HEK293 (cell line): ENCODE data around the gene RPS6KA5.

Source experiments
- GFI1B ChIP-seq: fragments of 450-650 bp; formaldehyde crosslinking; IDR thresholded peaks from 2 replicates; pipeline ENCODE4 v1.5.1; 2016; ENCODE audit warnings: missing biosample characterization, missing genetic modification characterization
- GLI2 ChIP-seq: fragments of 450-650 bp; formaldehyde crosslinking; IDR thresholded peaks from 2 replicates; pipeline ENCODE4; 2017; ENCODE audit warnings: missing biosample characterization, missing genetic modification characterization, low read depth, borderline replicate concordance
- GLI4 ChIP-seq: fragments of 450-650 bp; formaldehyde crosslinking; IDR thresholded peaks from 2 replicates; pipeline ENCODE4 v1.5.1; 2016; ENCODE audit warnings: missing biosample characterization, missing genetic modification characterization
- HIC1 ChIP-seq: fragments of 450-650 bp; formaldehyde crosslinking; IDR thresholded peaks from 2 replicates; pipeline ENCODE4 v1.5.1; 2016; ENCODE audit warnings: missing biosample characterization, missing genetic modification characterization
- HOXD13 ChIP-seq: sonication (generic); formaldehyde crosslinking; IDR thresholded peaks from 2 replicates; pipeline ENCODE4 v1.8.0; 2022; ENCODE audit warnings: missing genetic modification reagents, borderline replicate concordance
- KLF17 ChIP-seq: fragments of 450-650 bp; formaldehyde crosslinking; IDR thresholded peaks from 2 replicates; pipeline ENCODE4 v1.5.1; 2016; ENCODE audit warnings: missing biosample characterization, missing genetic modification characterization
- PATZ1 ChIP-seq: fragments of 450-650 bp; formaldehyde crosslinking; IDR thresholded peaks from 2 replicates; pipeline ENCODE4 v1.5.1; 2016; ENCODE audit warnings: missing biosample characterization, missing genetic modification characterization
- TRIM28 ChIP-seq: IDR thresholded peaks from 2 replicates; pipeline ENCODE4 v1.6.1; 2011; ENCODE audit warnings: low read length, control low read depth, borderline replicate concordance
- WT1 ChIP-seq: fragments of 450-650 bp; formaldehyde crosslinking; IDR thresholded peaks from 2 replicates; pipeline ENCODE4 v1.5.1; 2016; ENCODE audit warnings: missing biosample characterization, missing genetic modification characterization
- ZBTB20 ChIP-seq: fragments of 450-650 bp; formaldehyde crosslinking; IDR thresholded peaks from 2 replicates; pipeline ENCODE4 v1.5.1; 2016; ENCODE audit warnings: missing biosample characterization, missing genetic modification characterization
- ZBTB7A ChIP-seq: fragments of 450-650 bp; formaldehyde crosslinking; IDR thresholded peaks from 2 replicates; pipeline ENCODE4 v1.5.1; 2016; ENCODE audit warnings: low read depth, missing biosample characterization, missing genetic modification characterization
- ZFP37 ChIP-seq: fragments of 450-650 bp; formaldehyde crosslinking; IDR thresholded peaks from 2 replicates; pipeline ENCODE4 v1.5.1; 2016; ENCODE audit warnings: missing biosample characterization, missing genetic modification characterization
- ZIC2 ChIP-seq: fragments of 450-650 bp; formaldehyde crosslinking; IDR thresholded peaks from 2 replicates; pipeline ENCODE4 v1.5.1; 2016; ENCODE audit warnings: missing biosample characterization, missing genetic modification characterization
- ZNF132 ChIP-seq: fragments of 450-650 bp; formaldehyde crosslinking; IDR thresholded peaks from 2 replicates; pipeline ENCODE4 v1.5.1; 2017; ENCODE audit warnings: missing biosample characterization, missing genetic modification characterization, borderline replicate concordance
- ZNF223 ChIP-seq: fragments of 450-650 bp; formaldehyde crosslinking; IDR thresholded peaks from 2 replicates; pipeline ENCODE4 v1.5.1; 2016; ENCODE audit warnings: missing biosample characterization, missing genetic modification characterization
- ZNF248 ChIP-seq: fragments of 450-650 bp; formaldehyde crosslinking; IDR thresholded peaks from 2 replicates; pipeline ENCODE4 v1.5.1; 2017; ENCODE audit warnings: missing biosample characterization, missing genetic modification characterization
- ZNF26 ChIP-seq: fragments of 450-650 bp; formaldehyde crosslinking; IDR thresholded peaks from 2 replicates; pipeline ENCODE4 v1.5.1; 2016; ENCODE audit warnings: missing biosample characterization, missing genetic modification characterization
- ZNF311 ChIP-seq: fragments of 450-650 bp; formaldehyde crosslinking; IDR thresholded peaks from 2 replicates; pipeline ENCODE4 v1.5.1; 2017; ENCODE audit warnings: missing biosample characterization, missing genetic modification characterization, borderline replicate concordance
- ZNF362 ChIP-seq: fragments of 450-650 bp; formaldehyde crosslinking; IDR thresholded peaks from 2 replicates; pipeline ENCODE4 v1.5.1; 2016; ENCODE audit warnings: missing biosample characterization, missing genetic modification characterization
- ZNF391 ChIP-seq: fragments of 450-650 bp; formaldehyde crosslinking; IDR thresholded peaks from 2 replicates; pipeline ENCODE4 v1.5.1; 2016; ENCODE audit warnings: low read depth, missing biosample characterization, missing genetic modification characterization, borderline replicate concordance
- ZNF433 ChIP-seq: fragments of 450-650 bp; formaldehyde crosslinking; IDR thresholded peaks from 2 replicates; pipeline ENCODE4 v1.5.1; 2016; ENCODE audit warnings: missing biosample characterization, missing genetic modification characterization, low read depth
- ZNF449 ChIP-seq: fragments of 450-650 bp; formaldehyde crosslinking; IDR thresholded peaks from 2 replicates; pipeline ENCODE4 v1.5.1; 2017; ENCODE audit warnings: missing biosample characterization, mild to moderate bottlenecking, missing genetic modification characterization, moderate library complexity
- ZNF624 ChIP-seq: fragments of 450-650 bp; formaldehyde crosslinking; IDR thresholded peaks from 2 replicates; pipeline ENCODE4 v1.5.1; 2017; ENCODE audit warnings: missing biosample characterization, missing genetic modification characterization
- ZNF645 ChIP-seq: fragments of 450-650 bp; formaldehyde crosslinking; IDR thresholded peaks from 2 replicates; pipeline ENCODE4; 2016; ENCODE audit warnings: missing biosample characterization, missing genetic modification characterization
- ZNF76 ChIP-seq: fragments of 450-650 bp; formaldehyde crosslinking; IDR thresholded peaks from 2 replicates; pipeline ENCODE4; 2016; ENCODE audit warnings: low read depth, missing biosample characterization, missing genetic modification characterization, borderline replicate concordance

RPS6KA5 gene

GRCh38 chr14:90815572-90815821 is 244.9 kb downstream of the RPS6KA5 start (continued):
- TF ChIP-seq ZNF26 (tag by site-specific recombination) (no peak), GLI2 (tag by site-specific recombination) (no peak), ZIC2 (tag by site-specific recombination) (no peak), ZNF645 (no peak), ZNF311 (tag by site-specific recombination) (no peak), GLI4 (tag by site-specific recombination) (no peak), WT1 (tag by site-specific recombination) (no peak), HIC1 (no peak), ZNF248 (tag by site-specific recombination) (no peak), TRIM28 (no peak), ZFP37 (no peak), ZNF449 (no peak), ZNF132 (tag by site-specific recombination) (no peak), PATZ1 (peak; percentile 62; the same call in 1 of the 2 replicates), KLF17 (tag by site-specific recombination) (no peak), ZNF433 (no peak), ZNF223 (tag by site-specific recombination) (no peak), GFI1B (tag by site-specific recombination) (no peak), ZNF391 (tag by site-specific recombination) (peak; percentile 70; the same call in 1 of the 2 replicates), HOXD13 (CRISPR knock-in tag) (no peak), ZNF624 (tag by site-specific recombination) (no peak), ZNF76 (tag by site-specific recombination) (peak; percentile 42; the same call in 1 of the 2 replicates), ZBTB7A (tag by site-specific recombination) (no peak), ZNF362 (tag by site-specific recombination) (no peak), ZBTB20 (peak; percentile 80; the same call in 1 of the 2 replicates)
- TF ChIP-seq, all 188 proteins: peak for 6
